ENCODE results near the gene EEF2K.
"Not testable (repeated sequence)": the region's sequence is repeated elsewhere in the genome, so short reads cannot be mapped to it uniquely, and the experiment has no call there.

EEF2K gene

GRCh38 chr16:22165508-22166285, 40.4 kb upstream of the EEF2K start:
- no peak overlapping the region for H3K4me3 ChIP-seq (ENCODE audit: low read length)
- TF ChIP-seq, protein P1, sequence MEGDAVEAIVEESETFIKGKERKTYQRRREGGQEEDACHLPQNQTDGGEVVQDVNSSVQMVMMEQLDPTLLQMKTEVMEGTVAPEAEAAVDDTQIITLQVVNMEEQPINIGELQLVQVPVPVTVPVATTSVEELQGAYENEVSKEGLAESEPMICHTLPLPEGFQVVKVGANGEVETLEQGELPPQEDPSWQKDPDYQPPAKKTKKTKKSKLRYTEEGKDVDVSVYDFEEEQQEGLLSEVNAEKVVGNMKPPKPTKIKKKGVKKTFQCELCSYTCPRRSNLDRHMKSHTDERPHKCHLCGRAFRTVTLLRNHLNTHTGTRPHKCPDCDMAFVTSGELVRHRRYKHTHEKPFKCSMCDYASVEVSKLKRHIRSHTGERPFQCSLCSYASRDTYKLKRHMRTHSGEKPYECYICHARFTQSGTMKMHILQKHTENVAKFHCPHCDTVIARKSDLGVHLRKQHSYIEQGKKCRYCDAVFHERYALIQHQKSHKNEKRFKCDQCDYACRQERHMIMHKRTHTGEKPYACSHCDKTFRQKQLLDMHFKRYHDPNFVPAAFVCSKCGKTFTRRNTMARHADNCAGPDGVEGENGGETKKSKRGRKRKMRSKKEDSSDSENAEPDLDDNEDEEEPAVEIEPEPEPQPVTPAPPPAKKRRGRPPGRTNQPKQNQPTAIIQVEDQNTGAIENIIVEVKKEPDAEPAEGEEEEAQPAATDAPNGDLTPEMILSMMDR (conservative IDR thresholded peaks at IDR 0.05; ENCODE audit: low read depth, low read length), result no peak
- no peak for DNase-seq (ENCODE audit: low read depth)

DNA sequence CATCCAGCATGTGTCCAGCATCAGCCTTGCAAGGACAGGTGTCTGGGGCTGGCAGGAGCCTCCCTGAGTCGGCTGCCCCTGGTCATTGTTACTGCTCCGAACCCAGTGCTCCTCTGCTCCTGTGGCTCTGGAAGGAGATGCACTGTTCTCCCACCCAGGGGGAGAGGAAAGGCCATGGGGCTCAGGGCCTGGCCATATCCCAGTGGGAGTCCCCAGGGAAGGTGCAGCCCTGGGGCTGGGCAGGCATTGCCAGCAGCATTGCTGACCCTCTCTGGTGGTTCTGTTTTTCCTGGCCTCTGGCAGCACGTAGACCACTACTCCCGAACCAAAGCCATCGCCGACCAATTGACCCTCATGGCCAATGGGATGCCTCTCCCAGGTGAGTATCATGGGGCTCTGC, 34.1 kb upstream of the EEF2K start:
- no peak overlapping the region for H3K4me3 ChIP-seq (ENCODE audit: low read length)
- TF ChIP-seq, protein P1 (conservative IDR thresholded peaks at IDR 0.05; ENCODE audit: low read depth, low read length), result no peak
- no peak for DNase-seq (ENCODE audit: low read depth)

GRCh38 chr16:22172642-22173041, 33.4 kb upstream of the EEF2K start:
- DNase-seq (ENCODE audit: low read depth); H3K4me3 ChIP-seq (ENCODE audit: low read length): not testable (repeated sequence)

- no peak for DNase-seq (ENCODE audit: low read depth)
- no peak overlapping the region for H3K4me3 ChIP-seq (ENCODE audit: low read length)
- TF ChIP-seq, protein P1 (conservative IDR thresholded peaks at IDR 0.05; ENCODE audit: low read depth, low read length), result no peak
Measured at GRCh38 chr16:22174642-22175041, 31.4 kb upstream of the EEF2K start.

DNA sequence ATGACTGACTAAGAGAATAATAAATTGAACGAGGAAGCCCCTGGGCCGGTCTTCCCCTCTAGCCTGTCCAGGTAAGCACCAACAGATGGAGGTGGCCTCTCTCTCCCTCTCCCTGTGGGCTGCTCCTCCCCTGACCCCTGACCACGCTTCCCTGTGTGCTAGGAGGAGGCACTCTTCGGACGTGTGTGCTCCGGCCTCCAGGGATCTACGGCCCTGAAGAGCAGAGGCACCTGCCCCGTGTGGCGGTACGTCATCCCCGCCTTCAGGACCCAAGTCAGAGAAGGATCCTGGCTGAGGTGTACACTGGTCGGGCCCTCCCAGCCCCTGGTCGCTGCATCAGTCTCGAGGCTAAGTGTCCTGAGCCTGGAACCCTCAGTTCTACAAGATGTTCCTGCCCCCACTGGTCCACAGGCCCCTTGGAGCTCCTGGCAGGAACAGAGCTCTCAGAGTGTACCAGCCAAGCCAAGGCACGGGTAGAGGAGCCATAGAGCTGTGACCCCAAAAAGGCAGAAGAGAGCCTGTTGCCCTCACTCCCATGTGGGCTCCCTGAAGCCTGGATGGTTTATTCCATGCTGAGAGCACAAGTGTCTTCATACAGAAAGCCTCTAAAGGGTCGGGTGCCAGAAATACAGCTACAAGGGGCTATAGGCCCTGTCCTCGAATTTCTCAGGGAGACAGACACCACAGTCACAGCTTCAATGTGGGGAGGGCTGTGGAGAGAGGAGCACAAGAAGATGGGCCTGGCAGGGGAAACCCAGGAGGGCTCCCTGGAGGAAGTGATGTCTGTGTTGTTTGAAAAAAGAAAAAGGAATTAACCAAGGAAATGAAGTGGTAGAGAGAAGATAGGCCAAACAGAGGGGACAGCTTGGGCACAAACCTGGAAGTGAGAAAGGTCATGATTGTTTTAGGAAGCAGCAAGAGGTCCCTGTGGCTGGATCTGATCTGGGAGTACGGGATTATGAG, 27.8 kb upstream of the EEF2K start:
- no peak overlapping the region for H3K4me3 ChIP-seq (ENCODE audit: low read length)
- TF ChIP-seq, protein P1 (conservative IDR thresholded peaks at IDR 0.05; ENCODE audit: low read depth, low read length), result no peak
- no peak for DNase-seq (ENCODE audit: low read depth)

DNA sequence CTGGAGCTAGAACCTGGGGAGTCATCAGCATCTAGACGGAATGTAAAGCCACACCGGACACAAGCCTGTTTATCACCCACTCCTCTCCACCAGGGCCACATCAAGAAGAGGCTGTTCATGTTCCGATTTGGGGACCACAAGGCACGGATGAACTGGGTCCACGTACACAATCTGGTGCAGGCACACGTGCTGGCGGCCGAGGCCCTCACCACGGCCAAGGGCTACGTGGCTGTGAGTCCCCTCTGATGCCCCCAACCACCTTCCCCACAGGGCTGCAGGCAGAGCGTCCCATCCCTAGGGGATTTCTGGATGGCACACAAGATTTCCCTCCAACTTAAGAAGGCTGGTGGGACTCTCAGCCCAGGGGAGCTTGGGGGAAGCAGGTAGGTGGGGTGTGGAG, 24.7 kb upstream of the EEF2K start:
- no peak overlapping the region for H3K4me3 ChIP-seq (ENCODE audit: low read length)
- no peak for DNase-seq (ENCODE audit: low read depth)
- TF ChIP-seq, protein P1 (conservative IDR thresholded peaks at IDR 0.05; ENCODE audit: low read depth, low read length), result no peak

- H3K4me3 ChIP-seq (ENCODE audit: low read length), result no peak overlapping the region
- TF ChIP-seq, protein P1 (conservative IDR thresholded peaks at IDR 0.05; ENCODE audit: low read depth, low read length), result no peak
- DNase-seq (ENCODE audit: low read depth), result no peak
Measured at GRCh38 chr16:22181843-22182242, 24.2 kb upstream of the EEF2K start.
